Measurements from ENCODE around the gene OSGIN1.

Gene OSGIN1

GRCh38 chr16:83971165-83972130, 18.4 kb downstream of the OSGIN1 start:
- no peak for DNase-seq (ENCODE audit: low read depth in 2 of 2)

DNA sequence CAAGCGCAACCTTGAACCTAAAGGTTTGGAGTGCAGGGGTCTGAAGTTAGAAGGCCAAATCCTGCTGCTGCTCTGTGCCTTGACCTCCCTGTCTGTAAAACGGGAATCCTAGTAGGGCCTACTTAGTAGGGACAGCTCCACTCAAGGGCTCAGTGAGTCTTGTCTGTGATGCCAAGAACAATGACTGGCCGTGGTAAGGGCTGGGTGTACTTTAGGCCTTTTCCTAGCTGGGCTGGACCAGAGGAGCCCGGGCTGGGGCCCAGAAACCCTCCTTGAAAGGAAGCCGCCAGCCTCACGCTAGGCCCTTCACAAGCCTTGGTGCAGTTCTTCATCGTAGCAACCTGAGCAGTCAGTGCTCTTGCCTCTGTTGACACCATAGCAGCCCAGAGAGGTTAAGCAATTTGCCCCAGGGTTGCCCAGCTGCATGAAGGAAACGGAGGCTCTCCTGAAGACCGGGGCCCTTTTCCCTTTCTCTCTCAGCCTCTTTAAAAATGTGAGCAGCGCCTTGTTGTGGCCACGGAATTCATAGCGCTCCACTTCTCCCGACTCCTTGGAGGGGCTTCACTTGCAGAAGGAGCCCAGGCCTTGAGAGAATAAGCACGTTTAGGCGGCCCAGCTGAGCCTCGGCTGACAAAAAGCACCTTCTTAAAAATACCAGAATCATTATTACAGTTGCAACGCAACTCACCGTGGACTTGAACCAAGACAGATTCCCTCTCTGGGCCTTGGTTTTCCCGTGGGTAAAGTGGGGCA, 19.4 kb downstream of the OSGIN1 start:
- no peak for DNase-seq (ENCODE audit: low read depth in 2 of 2)

DNA sequence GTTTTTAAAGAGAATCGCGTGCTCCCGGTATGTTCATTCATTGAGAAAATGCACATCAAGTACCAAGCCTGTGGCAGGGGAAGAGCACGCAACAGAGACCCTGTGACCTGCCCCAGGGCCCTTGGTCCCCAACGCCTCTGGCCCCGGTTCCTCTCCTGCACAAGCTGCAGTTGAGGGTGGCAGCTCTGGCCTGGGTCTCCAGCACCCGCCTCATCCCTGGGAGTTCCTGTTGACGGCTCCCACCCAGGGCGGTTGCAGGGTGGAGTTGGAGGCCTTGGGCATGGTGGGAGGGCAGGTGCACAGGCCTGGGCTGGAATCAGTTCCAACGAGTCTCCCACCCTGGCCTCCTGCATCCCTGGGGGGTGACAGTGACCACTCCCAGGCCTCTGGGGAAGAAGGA, 20.0 kb downstream of the OSGIN1 start:
- no peak for DNase-seq (ENCODE audit: low read depth in 2 of 2)

DNA sequence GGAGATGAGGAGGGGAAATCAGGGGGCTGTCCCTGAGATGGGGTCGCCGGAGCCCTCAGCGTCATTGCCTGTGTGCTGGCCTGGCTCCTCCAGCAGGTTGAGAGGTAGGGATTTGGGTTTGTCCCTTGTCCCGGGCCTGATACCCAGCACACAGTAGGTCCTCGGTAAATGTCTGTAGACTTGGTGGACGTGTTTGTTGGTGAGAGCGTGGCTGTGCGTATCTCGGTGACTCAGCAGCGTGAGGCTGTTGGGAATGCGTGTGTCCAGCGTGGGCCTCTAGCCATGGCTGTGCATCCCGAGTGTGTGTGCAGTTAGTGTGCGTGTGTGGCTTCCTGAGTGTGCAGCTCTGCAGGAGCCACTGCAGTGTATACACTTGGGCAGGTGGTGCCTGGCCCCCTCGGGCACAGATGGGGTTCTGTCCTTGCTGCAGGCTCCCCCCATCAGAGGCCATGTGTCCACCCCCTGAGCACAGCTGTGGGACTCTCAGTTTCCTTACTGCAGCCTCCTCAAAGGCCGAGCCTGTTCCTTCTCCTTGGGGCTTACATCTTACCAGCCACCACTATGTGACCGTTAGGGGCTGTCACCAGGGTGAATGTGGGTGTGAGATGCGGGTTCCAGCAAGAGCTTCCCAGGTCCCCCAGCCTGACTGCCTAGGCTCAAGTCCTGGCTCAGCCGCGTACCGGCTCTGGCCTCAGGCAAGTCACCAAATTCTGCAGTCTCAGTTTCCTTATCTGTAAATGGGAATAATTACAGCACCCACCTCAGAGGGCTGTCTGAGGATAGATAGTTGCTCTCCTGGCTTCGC, 20.7 kb downstream of the OSGIN1 start:
- DNase-seq (ENCODE audit: low read depth in 2 of 2), result no peak

GRCh38 chr16:83974475-83974874, 21.4 kb downstream of the OSGIN1 start:
- DNase-seq (ENCODE audit: low read depth in 2 of 2), result no peak

- DNase-seq (ENCODE audit: low read depth in 2 of 2), result no peak
Observed at GRCh38 chr16:83975590-83976260, 22.7 kb downstream of the OSGIN1 start.

DNA sequence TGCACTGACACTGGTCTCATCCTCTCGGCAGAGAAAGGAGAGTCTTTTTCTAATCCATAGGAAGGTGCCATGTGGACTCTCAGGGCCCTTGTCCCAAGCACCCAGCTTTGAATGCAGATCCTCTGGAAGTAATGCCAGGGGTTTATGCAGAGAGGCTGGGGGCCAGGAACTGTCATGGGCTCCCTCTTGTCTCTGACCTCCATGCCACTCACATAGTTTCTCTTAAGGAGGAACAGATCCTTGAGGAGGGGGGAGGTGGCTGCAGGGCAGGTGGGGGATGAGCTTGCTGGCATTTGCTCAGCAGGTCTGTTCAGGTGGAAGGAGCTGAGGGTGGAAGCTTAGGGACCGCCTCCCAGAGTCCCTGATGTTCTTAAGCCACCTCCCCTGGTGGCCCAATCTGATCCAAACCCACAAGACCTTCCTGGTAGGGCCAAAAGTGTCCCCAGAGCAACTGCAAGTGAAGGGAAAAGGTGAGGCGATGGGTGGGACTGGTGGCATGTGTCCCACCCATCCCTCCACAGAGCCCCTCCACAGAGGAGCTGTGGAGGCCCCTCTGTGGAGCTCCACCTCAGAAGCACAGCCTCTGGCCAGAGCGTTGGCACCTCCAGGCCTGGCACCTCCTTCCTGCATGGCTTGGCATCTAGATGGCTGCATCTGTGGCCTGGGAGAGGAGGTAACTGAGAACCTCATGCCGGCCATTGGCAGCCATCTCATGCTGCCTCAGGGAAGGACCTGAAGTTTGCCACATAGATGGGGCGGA, 24.2 kb downstream of the OSGIN1 start:
- no peak for DNase-seq (ENCODE audit: low read depth in 2 of 2)

DNA sequence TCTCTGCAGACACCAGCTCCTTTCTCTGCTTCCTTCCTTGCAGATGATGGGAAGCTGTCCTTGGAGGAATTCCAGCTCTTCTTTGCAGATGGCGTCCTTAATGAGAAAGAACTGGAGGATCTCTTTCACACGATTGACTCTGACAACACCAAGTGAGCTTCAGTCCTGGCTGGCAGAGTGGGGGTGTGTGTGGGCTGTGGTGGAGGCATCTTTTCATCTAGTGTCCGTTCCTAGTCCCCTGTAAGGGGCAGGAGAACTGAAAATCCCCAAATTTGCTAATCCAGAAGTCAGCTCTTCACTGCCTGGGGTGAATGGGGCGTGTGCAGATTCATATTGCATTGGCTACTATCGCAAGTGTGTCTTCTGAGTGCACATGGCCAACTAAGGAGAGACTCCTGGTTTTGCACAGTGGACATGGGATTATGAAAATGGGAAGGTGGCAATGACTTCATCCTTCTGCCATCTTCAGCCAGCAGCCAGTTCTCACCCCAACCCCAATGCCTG, 25.4 kb downstream of the OSGIN1 start:
- no peak for DNase-seq (ENCODE audit: low read depth in 2 of 2)

GRCh38 chr16:83979441-83979840, 26.4 kb downstream of the OSGIN1 start:
- DNase-seq (ENCODE audit: low read depth in 2 of 2), result no peak

GRCh38 chr16:83980794-83981193, 27.8 kb downstream of the OSGIN1 start:
- DNase-seq (ENCODE audit: low read depth in 2 of 2), result no peak

DNA sequence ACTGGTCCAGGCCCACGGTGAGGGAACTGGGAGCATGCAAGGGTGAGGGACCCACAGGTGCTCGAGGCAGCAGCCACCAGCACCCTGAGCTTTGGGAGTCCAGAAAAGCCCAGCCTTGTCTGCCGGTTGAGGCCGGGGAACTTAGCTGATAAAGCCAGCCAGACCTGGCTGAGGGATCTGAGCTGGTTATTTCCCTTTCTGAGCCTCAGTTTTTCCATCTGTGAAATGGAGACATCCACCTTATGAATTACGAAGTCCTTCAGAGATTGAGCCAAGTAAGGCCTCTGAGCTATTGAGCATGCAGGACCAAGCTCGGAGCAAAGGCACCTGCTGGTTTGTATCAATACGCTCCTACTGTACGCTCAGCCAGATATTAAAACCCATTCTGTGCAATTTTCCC, 28.8 kb downstream of the OSGIN1 start:
- DNase-seq (ENCODE audit: low read depth in 2 of 2), result no peak

GRCh38 chr16:83983491-83983890, 30.5 kb downstream of the OSGIN1 start:
- no peak for DNase-seq (ENCODE audit: low read depth in 2 of 2)

- DNase-seq (ENCODE audit: low read depth in 2 of 2), result no peak
Observed at GRCh38 chr16:83989300-83989699, 36.3 kb downstream of the OSGIN1 start.

- DNase-seq (ENCODE audit: low read depth in 2 of 2), result no peak
Observed at GRCh38 chr16:83990492-83990891, 37.5 kb downstream of the OSGIN1 start.

- DNase-seq (ENCODE audit: low read depth in 2 of 2), result no peak
Observed at GRCh38 chr16:83992624-83993023, 39.6 kb downstream of the OSGIN1 start.

- no peak for DNase-seq (ENCODE audit: low read depth in 2 of 2)
Observed at GRCh38 chr16:83994087-83994486, 41.0 kb downstream of the OSGIN1 start.

GRCh38 chr16:83994703-83995102, 41.7 kb downstream of the OSGIN1 start:
- DNase-seq (ENCODE audit: low read depth in 2 of 2), result no peak

- DNase-seq (ENCODE audit: low read depth in 2 of 2), result no peak
Observed at GRCh38 chr16:83995754-83996153, 42.7 kb downstream of the OSGIN1 start.

- no peak for DNase-seq (ENCODE audit: low read depth in 2 of 2)
Observed at GRCh38 chr16:83996481-83997252, 43.6 kb downstream of the OSGIN1 start.

DNA sequence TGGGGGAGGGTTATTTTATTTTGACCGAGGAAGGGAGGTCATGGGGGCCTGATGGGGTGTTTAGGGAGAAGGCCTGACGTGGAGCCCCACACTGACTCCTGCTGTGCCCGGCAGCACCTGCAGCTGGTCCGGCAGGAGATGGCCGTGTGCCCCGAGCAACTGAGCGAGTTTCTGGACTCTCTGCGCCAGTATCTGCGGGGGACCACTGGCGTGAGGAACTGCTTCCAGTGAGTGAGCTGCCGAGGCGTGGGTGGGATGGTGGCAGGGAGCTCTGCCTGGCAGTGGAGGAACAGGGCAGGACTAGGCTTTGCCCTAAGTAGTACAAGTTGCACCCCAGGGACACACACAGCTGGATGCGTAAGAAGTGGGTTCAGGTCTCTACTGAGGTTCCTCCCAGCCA, 45.1 kb downstream of the OSGIN1 start:
- no peak for DNase-seq (ENCODE audit: low read depth in 2 of 2)

Data from stimulated activated CD4-positive, alpha-beta T cell treated with anti-CD3 and anti-CD28 coated beads, Interleukin-1b, Interleukin-23, amount 100 ng/mL, for 1 hour (primary cell).